ENCODE measurements around the gene CDC42BPA.

GRCh38 chr1:227316456-227316855, 1.8 kb downstream of the CDC42BPA start:
- TF ChIP-seq POLR2AphosphoS5 (IDR thresholded peaks at IDR 0.05; ENCODE audit: borderline replicate concordance, low read depth, low read length) (no peak), EZH2 (IDR thresholded peaks at IDR 0.05) (no peak)

All from SK-N-MC (cell line).